ENCODE data around the gene TRPM8. TPM values are rescaled to one million over a fixed set of nuclear protein-coding genes. Genes with fewer than 3 reads are reported as not detected.
"Not testable (repeated sequence)": the region's sequence is repeated elsewhere in the genome, so short reads cannot be mapped to it uniquely, and the experiment has no call there.

The TRPM8 gene
- total RNA-seq, 1 donor from 2014 or later = 0.60 TPM

GRCh38 chr2:233961905-233962304 is 44.7 kb downstream of the TRPM8 start:
- no peaks in the 10 kb centered on the region for H3K36me3 Mint-ChIP-seq
- no peak for TF ChIP-seq CTCF (conservative IDR thresholded peaks at IDR 0.05)
- no peak for DNase-seq (ENCODE audit: extremely low spot score, unreplicated experiment)

DNA sequence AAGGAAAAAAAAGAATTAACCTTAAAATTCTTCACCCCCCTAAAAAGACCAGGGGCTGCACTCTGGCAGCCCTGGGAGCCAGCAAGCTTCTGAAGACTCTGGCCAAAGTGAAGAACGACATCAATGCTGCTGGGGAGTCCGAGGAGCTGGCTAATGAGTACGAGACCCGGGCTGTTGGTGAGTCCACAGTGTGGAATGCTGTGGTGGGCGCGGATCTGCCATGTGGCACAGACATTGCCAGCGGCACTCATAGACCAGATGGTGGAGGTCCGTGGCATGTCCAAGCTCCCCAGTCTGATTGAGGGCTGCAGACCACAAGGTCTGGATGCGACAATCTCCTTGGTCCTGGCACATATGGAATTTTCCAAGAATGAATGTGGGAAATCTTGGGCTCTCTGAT is 47.4 kb downstream of the TRPM8 start:
- Mint-ChIP-seq H3K27me3 (peaks cover 1% of the 10 kb centered on the region), H3K27ac (no peak overlapping the region), H3K9me3 (no peaks in the 10 kb centered on the region), H3K4me3 (no peak overlapping the region), H3K4me1 (ENCODE audit: unreplicated experiment) (no peaks in the 10 kb centered on the region), H3K36me3 (no peaks in the 10 kb centered on the region)
- no peak for TF ChIP-seq CTCF (conservative IDR thresholded peaks at IDR 0.05)
- no peak for DNase-seq (ENCODE audit: extremely low spot score, unreplicated experiment)

More at GRCh38 chr2:233961905-233962304, 44.7 kb downstream of the TRPM8 start:
- Mint-ChIP-seq H3K27me3 (no peaks in the 10 kb centered on the region), H3K27ac (no peak overlapping the region), H3K4me1 (ENCODE audit: unreplicated experiment) (no peaks in the 10 kb centered on the region), H3K4me3 (no peak overlapping the region), H3K9me3 (no peaks in the 10 kb centered on the region)

- TF ChIP-seq CTCF (conservative IDR thresholded peaks at IDR 0.05) = no peak
- DNase-seq (ENCODE audit: extremely low spot score, unreplicated experiment) = no peak
- Mint-ChIP-seq H3K4me1 (ENCODE audit: unreplicated experiment) (no peaks in the 10 kb centered on the region), H3K36me3 (no peaks in the 10 kb centered on the region), H3K27me3 (peaks cover 7% of the 10 kb centered on the region), H3K4me3 (no peak overlapping the region), H3K27ac (no peak overlapping the region), H3K9me3 (peaks cover 3% of the 10 kb centered on the region)
Measured at GRCh38 chr2:233965032-233965603, 47.9 kb downstream of the TRPM8 start.

- H3K4me3 Mint-ChIP-seq; H3K36me3 Mint-ChIP-seq; H3K27me3 Mint-ChIP-seq; H3K9me3 Mint-ChIP-seq; H3K4me1 Mint-ChIP-seq (ENCODE audit: unreplicated experiment); H3K27ac Mint-ChIP-seq; DNase-seq (ENCODE audit: extremely low spot score, unreplicated experiment): not testable (repeated sequence)
Measured at GRCh38 chr2:233965646-233966045, 48.5 kb downstream of the TRPM8 start.

GRCh38 chr2:233966388-233966787 is 49.2 kb downstream of the TRPM8 start:
- no peak for DNase-seq (ENCODE audit: extremely low spot score, unreplicated experiment)
- no peak overlapping the region for H3K4me3 Mint-ChIP-seq
- no peak for TF ChIP-seq CTCF (conservative IDR thresholded peaks at IDR 0.05)
- no peaks in the 10 kb centered on the region for H3K36me3 Mint-ChIP-seq
- H3K27ac Mint-ChIP-seq = no peak overlapping the region
- H3K27me3 Mint-ChIP-seq = peaks cover 13% of the 10 kb centered on the region
- no peaks in the 10 kb centered on the region for H3K4me1 Mint-ChIP-seq (ENCODE audit: unreplicated experiment)
- H3K9me3 Mint-ChIP-seq = peaks cover 8% of the 10 kb centered on the region

DNA sequence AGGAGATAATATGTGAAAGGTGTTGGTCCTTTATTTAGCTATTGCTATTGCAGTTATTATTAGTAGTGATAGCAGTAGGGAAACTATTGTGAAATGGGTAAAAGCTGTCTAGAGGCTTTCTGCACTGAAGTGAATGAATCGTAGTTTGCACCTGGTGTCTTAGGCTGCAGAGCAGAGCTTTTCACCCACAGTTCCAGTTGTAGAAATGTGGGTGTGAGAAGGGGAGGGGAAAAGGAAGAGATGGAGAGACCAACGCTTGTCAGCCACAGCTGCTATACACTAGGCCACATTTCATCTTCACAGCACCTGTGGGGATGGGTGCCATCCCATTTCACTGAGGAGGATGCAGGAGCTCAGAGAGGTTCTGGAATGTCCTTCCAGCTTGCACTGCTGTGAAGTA is 50.0 kb downstream of the TRPM8 start:
- no peak for TF ChIP-seq CTCF (conservative IDR thresholded peaks at IDR 0.05)
- Mint-ChIP-seq H3K36me3 (no peaks in the 10 kb centered on the region), H3K4me3 (no peak overlapping the region), H3K4me1 (ENCODE audit: unreplicated experiment) (no peaks in the 10 kb centered on the region), H3K27me3 (peaks cover 13% of the 10 kb centered on the region), H3K9me3 (peaks cover 8% of the 10 kb centered on the region), H3K27ac (no peak overlapping the region)
- DNase-seq (ENCODE audit: extremely low spot score, unreplicated experiment) = no peak

Measured in type B pancreatic cell (in vitro differentiated cells).